HG03045 (cell line): ENCODE data around the gene UBE2M.
A peak's percentile ranks its signal among the peaks of the same experiment; 100 is the strongest.

Experiments used
- ATAC-seq: cut with Tn5 transposase; IDR thresholded peaks from one replicate; pipeline ENCODE4 v1.9.1; 2021; ENCODE audit warnings: mild to moderate bottlenecking, moderate library complexity; ENCODE audit not compliant: unreplicated experiment

Gene UBE2M

GRCh38 chr19:58555920-58556621 lies 2.3 kb downstream of the UBE2M start:
- no peak for ATAC-seq

DNA sequence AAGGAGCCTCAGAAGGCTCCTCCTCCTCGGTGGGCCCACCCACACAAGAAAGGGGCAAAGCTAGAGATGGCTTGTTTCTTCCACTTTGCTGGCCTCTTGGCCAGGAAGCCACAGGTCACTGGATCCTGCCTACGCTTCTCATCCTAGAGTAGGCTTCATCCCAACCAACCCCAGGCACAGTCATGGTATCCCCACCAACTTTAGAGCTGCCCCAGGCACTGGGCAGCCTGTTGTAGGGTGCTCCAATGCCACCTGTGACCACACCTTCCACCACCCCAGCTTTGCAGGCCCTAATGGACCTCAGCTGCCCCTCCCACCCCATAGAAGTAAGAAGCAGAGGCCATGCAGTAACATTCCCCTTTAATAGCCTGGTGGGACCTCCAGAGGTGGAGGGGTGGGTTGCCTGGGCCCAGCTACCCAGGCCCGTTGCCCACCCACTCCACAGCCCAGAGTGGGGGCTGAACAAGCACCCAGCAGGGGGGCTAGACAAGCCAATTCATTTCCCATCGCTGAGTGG lies 3.0 kb downstream of the UBE2M start:
- no peak for ATAC-seq

DNA sequence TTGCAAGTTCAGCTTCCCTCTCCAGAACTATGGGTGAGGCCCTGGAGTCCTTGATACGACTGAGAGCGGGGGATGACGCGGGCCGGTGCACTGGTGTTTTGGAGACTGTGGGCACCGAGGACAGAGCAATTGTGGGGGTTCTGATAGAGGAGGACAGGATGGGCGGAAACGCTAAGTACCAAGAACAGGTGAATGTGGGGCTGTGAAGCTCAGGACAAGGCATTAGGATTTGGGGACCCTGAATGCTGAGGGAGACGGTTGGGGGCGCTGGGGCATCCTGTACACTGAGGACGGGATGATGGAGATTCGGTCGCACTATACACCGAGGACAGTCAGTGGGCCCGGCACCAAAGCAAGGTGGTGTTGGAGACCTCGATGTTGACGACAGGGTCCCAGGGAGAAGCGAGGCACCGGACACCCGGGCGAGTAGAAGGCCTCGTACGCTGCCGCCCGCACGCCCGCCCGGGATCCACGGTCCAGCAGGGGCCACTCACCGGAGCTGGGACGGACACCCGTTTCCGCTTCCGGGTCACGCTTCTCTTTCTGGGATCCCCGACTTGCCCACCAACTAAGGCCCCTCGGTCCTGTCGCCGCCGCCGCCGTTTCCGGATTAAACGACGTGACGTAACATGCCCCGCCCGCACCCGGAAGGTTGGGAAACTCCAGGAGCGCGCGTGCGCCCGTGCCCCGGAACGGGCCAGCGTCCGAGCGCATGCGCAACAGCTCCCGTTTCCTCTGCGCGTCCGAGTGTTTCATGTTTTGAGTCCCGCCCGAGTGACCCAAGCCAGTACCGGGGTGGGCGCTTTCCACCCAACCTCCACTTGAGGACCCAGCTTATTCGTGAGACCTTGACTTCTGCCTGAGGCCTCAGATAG lies 3.7 kb downstream of the UBE2M start, which contains the start of gene CHMP2A:
CHMP2A (minus strand) TSS at position 612 of the 875 bp plus-strand sequence. CDS start 893 bp downstream, outside the sequence.
- peak; percentile 29 for ATAC-seq

GRCh38 chr19:58553799-58554493 lies 4.5 kb downstream of the UBE2M start:
- ATAC-seq, result no peak

- ATAC-seq, result no peak
Measured at GRCh38 chr19:58552655-58553054, 5.8 kb downstream of the UBE2M start.

- no peak for ATAC-seq
Measured at GRCh38 chr19:58551577-58552471, 6.6 kb downstream of the UBE2M start.

- no peak for ATAC-seq
Measured at GRCh38 chr19:58551123-58551497, 7.3 kb downstream of the UBE2M start.

DNA sequence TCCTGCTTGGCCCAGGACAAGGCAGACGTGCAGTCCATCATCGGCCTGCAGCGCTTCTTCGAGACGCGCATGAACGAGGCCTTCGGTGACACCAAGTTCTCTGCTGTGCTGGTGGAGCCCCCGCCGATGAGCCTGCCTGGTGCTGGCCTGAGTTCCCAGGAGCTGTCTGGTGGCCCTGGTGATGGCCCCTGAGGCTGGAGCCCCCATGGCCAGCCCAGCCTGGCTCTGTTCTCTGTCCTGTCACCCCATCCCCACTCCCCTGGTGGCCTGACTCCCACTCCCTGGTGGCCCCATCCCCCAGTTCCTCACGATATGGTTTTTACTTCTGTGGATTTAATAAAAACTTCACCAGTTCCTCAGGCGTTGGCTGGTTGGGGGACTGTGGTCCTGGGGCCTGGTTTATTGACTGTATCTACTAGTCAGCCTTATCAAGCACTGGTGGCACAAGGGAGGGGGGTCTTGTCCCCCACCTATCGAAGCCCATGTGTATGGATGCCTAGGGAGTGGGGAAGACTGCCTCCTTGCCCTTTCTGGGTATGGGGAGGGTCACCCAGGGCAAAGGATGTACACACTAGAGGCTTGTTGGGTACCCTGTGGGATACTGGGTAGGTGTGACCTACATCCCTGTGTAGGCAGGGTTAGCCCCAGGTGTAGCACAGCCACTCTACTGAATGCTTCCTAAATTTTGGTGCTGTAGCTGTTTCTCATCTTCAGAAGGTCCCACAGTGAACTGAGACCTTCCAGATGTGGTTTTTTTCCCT lies 7.9 kb downstream of the UBE2M start:
- ATAC-seq, result no peak

GRCh38 chr19:58549664-58550361 lies 8.6 kb downstream of the UBE2M start:
- ATAC-seq, result no peak

DNA sequence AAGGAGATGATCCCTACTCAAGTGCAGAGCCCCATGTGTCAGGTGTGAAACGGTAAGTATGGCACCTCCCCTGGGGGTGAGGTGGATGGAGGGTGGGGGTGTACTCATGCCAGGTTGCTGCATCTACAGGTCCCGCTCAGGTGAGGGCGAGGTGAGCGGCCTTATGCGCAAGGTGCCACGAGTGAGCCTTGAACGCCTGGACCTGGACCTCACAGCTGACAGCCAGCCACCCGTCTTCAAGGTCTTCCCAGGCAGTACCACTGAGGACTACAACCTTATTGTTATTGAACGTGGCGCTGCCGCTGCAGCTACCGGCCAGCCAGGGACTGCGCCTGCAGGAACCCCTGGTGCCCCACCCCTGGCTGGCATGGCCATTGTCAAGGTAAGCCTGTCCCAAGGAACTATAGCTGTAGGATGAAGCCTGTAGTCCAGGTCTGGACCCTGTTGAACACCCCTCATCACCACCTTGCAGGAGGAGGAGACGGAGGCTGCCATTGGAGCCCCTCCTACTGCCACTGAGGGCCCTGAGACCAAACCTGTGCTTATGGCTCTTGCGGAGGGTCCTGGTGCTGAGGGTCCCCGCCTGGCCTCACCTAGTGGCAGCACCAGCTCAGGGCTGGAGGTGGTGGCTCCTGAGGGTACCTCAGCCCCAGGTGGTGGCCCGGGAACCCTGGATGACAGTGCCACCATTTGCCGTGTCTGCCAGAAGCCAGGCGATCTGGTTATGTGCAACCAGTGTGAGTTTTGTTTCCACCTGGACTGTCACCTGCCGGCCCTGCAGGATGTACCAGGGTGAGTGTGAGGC lies 9.3 kb downstream of the UBE2M start:
- no peak for ATAC-seq

DNA sequence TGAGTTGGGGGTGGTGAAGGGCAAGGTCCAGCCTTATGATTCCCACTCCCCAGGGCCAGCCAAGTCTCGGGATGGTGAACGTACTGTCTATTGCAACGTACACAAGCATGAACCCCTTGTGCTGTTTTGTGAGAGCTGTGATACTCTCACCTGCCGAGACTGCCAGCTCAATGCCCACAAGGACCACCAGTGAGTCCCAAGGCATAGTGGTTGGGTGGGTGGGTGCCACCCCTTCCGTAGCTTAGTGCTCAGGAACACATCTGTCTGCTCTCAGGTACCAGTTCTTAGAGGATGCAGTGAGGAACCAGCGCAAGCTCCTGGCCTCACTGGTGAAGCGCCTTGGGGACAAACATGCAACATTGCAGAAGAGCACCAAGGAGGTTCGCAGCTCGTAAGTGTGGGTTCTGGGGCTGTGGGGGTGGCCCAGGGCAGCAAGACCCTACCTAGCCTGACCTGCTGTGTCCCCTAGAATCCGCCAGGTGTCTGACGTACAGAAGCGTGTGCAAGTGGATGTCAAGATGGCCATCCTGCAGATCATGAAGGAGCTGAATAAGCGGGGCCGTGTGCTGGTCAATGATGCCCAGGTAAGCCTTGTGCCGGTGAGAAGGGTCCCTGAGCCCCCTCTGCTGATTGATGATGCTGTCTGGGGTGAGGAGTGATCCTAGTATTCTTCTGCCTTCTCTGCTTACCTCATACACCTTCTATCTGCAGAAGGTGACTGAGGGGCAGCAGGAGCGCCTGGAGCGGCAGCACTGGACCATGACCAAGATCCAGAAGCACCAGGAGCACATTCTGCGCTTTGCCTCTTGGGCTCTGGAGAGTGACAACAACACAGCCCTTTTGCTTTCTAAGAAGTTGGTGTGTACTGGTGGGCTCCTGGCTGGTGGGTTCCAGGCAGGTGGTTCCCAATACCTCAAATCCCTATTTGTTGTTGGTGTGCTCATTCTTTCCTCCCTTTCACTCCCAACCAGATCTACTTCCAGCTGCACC lies 10.8 kb downstream of the UBE2M start:
- no peak for ATAC-seq

DNA sequence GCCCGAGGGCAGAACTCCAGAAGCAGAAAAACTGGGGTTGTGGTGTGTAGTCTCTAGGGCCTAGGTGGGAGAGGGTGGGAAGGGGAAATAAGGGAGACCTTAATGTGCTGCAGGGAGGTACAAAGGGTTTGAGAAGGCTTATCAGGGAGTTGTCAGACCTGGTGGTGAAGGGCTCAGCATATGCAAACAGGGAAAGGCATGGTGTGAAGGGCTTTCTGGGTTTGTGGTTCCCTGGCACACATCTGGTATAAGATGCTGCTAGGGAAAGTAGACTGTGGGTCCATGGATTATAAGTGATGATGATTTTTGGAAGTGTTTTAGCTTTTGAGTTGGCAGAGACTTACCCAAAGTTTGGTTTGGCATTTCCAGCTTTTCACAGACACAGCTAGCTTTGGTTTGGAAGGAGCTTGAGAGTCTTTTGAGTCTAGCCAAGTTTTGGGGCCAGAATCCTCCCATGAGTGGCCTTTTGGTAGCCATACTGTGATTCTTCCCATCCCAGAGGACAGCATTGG lies 12.3 kb downstream of the UBE2M start:
- ATAC-seq, result no peak

DNA sequence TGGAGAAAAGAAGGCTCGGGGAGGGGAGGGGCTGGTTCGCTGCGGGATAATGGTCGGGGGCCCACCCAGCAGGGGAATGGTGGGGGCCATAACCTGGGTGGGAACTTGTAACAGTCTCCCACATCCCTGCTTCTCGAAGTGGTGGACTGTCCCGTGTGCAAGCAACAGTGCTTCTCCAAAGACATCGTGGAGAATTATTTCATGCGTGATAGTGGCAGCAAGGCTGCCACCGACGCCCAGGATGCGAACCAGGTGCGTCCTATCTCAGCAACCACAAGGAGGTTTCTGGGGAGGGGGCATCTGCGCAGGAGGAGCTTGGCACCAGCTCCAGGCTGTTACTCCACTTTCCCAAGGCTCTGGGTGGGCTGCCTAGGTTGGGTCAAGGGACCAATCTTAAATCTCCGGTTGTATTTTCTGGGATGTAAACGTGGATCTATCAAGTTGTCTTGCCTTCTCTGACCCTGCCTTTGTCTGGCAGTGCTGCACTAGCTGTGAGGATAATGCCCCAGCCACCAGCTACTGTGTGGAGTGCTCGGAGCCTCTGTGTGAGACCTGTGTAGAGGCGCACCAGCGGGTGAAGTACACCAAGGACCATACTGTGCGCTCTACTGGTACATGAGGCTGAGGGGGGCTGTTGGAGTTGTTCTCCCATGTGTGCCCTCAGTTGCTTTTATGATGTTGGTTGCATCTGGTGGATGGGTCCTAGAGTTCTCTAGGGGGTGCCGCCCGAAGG lies 13.0 kb downstream of the UBE2M start:
- ATAC-seq, result no peak

DNA sequence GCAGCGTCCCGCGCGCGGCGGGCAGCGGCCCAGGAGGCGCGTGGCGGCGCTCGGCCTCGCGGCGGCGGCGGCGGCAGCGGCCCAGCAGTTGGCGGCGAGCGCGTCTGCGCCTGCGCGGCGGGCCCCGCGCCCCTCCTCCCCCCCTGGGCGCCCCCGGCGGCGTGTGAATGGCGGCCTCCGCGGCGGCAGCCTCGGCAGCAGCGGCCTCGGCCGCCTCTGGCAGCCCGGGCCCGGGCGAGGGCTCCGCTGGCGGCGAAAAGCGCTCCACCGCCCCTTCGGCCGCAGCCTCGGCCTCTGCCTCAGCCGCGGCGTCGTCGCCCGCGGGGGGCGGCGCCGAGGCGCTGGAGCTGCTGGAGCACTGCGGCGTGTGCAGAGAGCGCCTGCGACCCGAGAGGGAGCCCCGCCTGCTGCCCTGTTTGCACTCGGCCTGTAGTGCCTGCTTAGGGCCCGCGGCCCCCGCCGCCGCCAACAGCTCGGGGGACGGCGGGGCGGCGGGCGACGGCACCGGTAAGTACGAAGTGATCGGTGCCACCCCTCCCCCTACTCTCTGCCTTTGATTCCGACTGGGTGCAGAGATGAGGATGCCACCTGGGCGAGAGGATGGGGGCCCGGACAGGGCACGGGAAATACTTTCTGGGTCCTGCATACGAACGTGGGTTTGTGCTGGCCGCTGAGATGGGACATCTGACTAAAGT lies 13.7 kb downstream of the UBE2M start:
- ATAC-seq, result peak; percentile 55

DNA sequence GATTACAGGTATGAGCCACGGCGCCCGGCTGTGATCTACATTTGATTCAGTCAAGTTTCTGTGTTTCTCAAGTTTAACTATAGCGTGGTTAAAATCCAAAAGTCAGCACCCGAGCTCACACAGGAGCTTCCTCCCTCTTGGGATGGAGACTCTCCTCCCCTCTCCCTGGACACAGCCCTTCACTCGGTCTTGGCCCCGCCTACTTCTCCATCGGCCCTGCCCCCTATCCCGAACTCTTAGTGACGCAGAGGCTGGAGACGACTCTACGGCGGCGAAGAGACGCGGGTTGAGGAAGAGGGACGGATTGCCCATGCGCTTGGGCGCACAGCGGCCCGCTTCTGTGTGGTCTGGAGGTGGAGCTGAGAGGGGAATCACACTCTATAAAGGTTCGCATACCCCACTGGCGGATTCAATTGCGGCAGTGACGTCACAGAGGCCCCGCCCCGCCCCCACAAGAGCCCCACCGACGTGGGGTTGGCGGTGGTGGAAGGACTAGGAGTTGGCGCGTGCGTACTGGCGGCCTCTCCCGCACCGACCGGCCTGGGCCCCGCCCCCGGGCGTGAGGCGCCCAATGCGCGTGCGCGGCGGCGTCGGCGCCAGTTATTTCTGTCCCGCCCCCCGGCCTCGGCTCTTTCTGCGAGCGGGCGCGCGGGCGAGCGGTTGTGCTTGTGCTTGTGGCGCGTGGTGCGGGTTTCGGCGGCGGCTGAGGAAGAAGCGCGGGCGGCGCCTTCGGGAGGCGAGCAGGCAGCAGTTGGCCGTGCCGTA lies 14.4 kb downstream of the UBE2M start, which contains the start of gene TRIM28:
TRIM28 (plus strand) TSS at position 239 of the 765 bp plus-strand sequence. CDS start 694 bp downstream, outside the sequence.
- peak; percentile 72 for ATAC-seq
